WERI-Rb-1 (cell line): Measurements from ENCODE around the gene MAP4K3.
A peak's percentile ranks its signal among the peaks of the same experiment; 100 is the strongest.

Experiments
- DNase-seq: peaks from one replicate; pipeline ENCODE4 v3.0.0-alpha.2; 2020
- H3K27ac ChIP-seq: fragments of 250-450 bp; sonication (Bioruptor Pico); 2 replicates; pipeline ENCODE4 v1.5.1; 2020; ENCODE audit warnings: mild to moderate bottlenecking, moderate library complexity
- H3K27me3 ChIP-seq: fragments of 250-450 bp; sonication (Bioruptor Pico); 2 replicates; pipeline ENCODE4 v1.5.1; 2021; ENCODE audit warnings: mild to moderate bottlenecking, low read depth, moderate library complexity; ENCODE audit not compliant: insufficient read depth, severe bottlenecking
- H3K36me3 ChIP-seq: fragments of 250-450 bp; sonication (Bioruptor Pico); 2 replicates; pipeline ENCODE4 v1.5.1; 2020; ENCODE audit warnings: mild to moderate bottlenecking, moderate library complexity
- H3K4me3 ChIP-seq: 2 replicates; pipeline ENCODE4 v1.5.1; 2011; ENCODE audit warnings: low read depth, mild to moderate bottlenecking, control low read depth, low read length
- H3K9me3 ChIP-seq: fragments of 250-450 bp; sonication (Bioruptor Pico); 2 replicates; pipeline ENCODE4 v1.5.1; 2021; ENCODE audit warnings: mild to moderate bottlenecking, moderate library complexity; ENCODE audit not compliant: severe bottlenecking
- CTCF ChIP-seq: IDR thresholded peaks from 2 replicates; pipeline ENCODE4 v1.5.1; 2011; ENCODE audit warnings: low read depth, mild to moderate bottlenecking, control low read depth, inconsistent platforms, low read length

The MAP4K3 gene

DNA sequence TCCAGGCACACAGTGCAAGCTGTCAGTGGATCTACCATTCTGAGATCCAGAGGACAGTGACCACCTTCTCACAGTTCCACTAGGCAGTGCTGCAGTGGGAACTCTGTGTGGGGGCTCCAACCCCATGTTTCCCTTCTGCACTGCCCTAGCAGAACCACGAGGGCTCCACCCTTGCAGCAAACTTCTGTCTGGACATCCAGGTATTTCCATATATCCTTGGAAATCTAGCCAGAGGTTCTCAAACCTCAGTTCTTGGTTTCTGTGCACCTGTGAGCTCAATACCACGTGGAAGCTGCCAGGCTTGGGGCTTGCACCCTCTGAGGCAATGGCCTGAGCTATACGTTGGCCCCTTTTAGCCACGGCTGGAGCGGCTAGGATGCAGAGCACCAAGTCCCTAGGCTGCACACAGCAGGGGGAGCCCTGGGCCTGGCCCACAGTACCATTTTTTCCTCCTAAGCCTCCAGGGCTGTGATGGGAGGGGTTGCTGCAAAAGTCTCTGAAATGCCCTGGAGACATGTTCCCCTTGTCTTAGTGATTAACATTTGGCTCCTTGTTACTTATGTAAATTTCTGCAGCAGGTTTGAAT is 77.5 kb downstream of the MAP4K3 start:
- DNase-seq, result no peak
- H3K27ac ChIP-seq, result no peak overlapping the region
- no peak for TF ChIP-seq CTCF
- peaks cover 30% of the 10 kb centered on the region for H3K9me3 ChIP-seq
- no peaks in the 10 kb centered on the region for H3K27me3 ChIP-seq
- H3K4me3 ChIP-seq, result no peak overlapping the region
- H3K36me3 ChIP-seq, result peaks cover 4% of the 10 kb centered on the region

DNA sequence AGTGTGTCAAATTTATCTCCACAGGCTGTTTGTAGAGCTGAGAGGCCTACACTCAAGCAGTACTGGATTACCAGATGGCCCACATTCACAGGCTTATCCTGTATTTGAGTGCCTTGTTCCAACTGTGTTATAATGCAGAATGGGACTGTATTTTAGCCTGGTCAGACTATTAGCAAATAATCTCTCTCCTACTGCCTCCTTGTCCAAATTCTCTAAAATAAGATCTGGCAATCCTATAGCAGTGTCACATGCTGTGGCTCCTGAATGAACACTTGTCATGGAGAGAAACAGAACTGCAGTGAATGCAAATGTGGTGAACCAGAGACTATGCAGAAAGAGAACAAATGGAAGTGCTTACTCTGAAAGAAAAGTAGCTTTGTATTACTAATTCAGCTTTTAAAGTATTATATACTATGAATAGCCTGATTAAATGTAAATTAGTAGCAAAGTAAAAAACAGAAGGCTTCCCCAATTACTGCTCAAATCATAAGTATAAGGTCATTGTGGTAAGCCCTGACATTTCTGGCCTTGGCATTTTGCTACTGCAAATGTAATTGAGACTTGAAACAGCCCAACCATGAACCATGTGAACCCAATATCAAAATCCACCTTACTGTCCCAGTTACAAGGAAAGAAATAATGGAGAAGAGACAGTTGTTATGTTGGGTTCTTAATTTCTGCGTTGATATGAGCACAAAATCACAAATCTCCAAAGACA is 80.0 kb downstream of the MAP4K3 start:
- TF ChIP-seq CTCF, result no peak
- 0 out of 2 replicates have a peak overlapping the region, but pooled peaks have one; percentile 13 for H3K27ac ChIP-seq
- H3K4me3 ChIP-seq, result no peak overlapping the region
- peak; percentile 54 for DNase-seq
- no peaks in the 10 kb centered on the region for H3K27me3 ChIP-seq
- H3K36me3 ChIP-seq, result peaks cover 4% of the 10 kb centered on the region
- H3K9me3 ChIP-seq, result peaks cover 26% of the 10 kb centered on the region

- Histone ChIP-seq H3K27ac (no peak overlapping the region), H3K4me3 (no peak overlapping the region), H3K9me3 (no peaks in the 10 kb centered on the region), H3K36me3 (peaks cover 4% of the 10 kb centered on the region; the same call in 1 of the 2 replicates), H3K27me3 (no peaks in the 10 kb centered on the region)
- TF ChIP-seq CTCF, result no peak
- no peak for DNase-seq
Measured at GRCh38 chr2:39350658-39351057, 86.4 kb downstream of the MAP4K3 start.

DNA sequence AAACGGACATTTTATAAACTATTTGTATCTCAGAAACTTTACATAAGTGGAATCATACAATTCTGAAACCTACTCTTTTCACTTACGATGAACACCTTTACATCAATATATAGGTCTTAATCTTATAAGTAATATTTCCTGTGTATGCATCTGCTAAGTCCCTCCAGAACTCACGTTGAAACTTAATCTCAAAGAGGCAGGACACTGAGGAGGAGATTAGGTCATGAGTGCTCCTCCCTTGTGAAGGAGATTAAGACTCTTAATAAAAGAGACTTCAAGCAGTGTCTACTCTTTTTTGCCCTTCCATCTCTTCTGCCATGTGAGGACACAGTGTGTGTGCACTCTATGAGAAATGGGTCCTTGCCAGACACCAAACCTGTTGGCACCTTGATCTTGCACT is 98.6 kb downstream of the MAP4K3 start:
- no peak for TF ChIP-seq CTCF
- H3K9me3 ChIP-seq, result no peaks in the 10 kb centered on the region
- no peaks in the 10 kb centered on the region for H3K27me3 ChIP-seq
- peaks cover 6% of the 10 kb centered on the region; the same call in 1 of the 2 replicates for H3K36me3 ChIP-seq
- DNase-seq, result peak; percentile 49
- H3K27ac ChIP-seq, result no peak overlapping the region; the same call in 1 of the 2 replicates
- no peak overlapping the region for H3K4me3 ChIP-seq

GRCh38 chr2:39335930-39336329 is 101.2 kb downstream of the MAP4K3 start:
- no peak overlapping the region for H3K4me3 ChIP-seq
- no peak for TF ChIP-seq CTCF
- H3K27me3 ChIP-seq, result no peaks in the 10 kb centered on the region
- H3K36me3 ChIP-seq, result peaks cover 8% of the 10 kb centered on the region
- no peaks in the 10 kb centered on the region for H3K9me3 ChIP-seq
- H3K27ac ChIP-seq, result no peak overlapping the region
- DNase-seq, result no peak

GRCh38 chr2:39334978-39335377 is 102.1 kb downstream of the MAP4K3 start:
- no peak overlapping the region for H3K27ac ChIP-seq
- peaks cover 5% of the 10 kb centered on the region for H3K36me3 ChIP-seq
- no peak for TF ChIP-seq CTCF
- H3K4me3 ChIP-seq, result no peak overlapping the region
- DNase-seq, result no peak
- no peaks in the 10 kb centered on the region for H3K27me3 ChIP-seq
- H3K9me3 ChIP-seq, result no peaks in the 10 kb centered on the region
